GM23338 (cell line): ENCODE data around the gene SSU72. TPM values are rescaled to one million over a fixed set of nuclear protein-coding genes. Genes with fewer than 3 reads are reported as not detected.

ENCODE experiments used
- ATAC-seq: fragments of 200-7000 bp; cut with Tn5 transposase; 3 replicates; pipeline ENCODE4 v1.9.1; 2020
- DNase-seq: peaks from one replicate; pipeline ENCODE4 v3.0.0-alpha.2; 2015; ENCODE audit warnings: low spot score
- H2AFZ ChIP-seq: fragments of 200-600 bp; sonication (generic); 2 replicates; pipeline ENCODE4 v1.8.0; 2016; ENCODE audit warnings: antibody characterized with exemption, mild to moderate bottlenecking, moderate library complexity
- H3F3A ChIP-seq: fragments of 200-600 bp; sonication (generic); replicated peaks from 2 replicates; pipeline ENCODE4 v1.8.0; 2017; ENCODE audit warnings: antibody characterized with exemption, mixed run types, low read depth
- H3K27ac ChIP-seq: fragments of 200-600 bp; sonication (generic); 2 replicates; pipeline ENCODE4 v1.6.1; 2016; ENCODE audit warnings: low read depth
- H3K27me3 ChIP-seq: fragments of 200-600 bp; sonication (generic); 2 replicates; pipeline ENCODE4 v1.8.0; 2016; ENCODE audit warnings: mild to moderate bottlenecking, mixed run types, moderate library complexity; ENCODE audit not compliant: insufficient read depth
- H3K36me3 ChIP-seq: fragments of 200-600 bp; sonication (generic); 2 replicates; pipeline ENCODE4 v1.8.0; 2016; ENCODE audit warnings: mild to moderate bottlenecking; ENCODE audit not compliant: insufficient read depth
- H3K4me1 ChIP-seq: fragments of 200-600 bp; sonication (generic); 2 replicates; pipeline ENCODE4 v1.8.0; 2016; ENCODE audit warnings: mild to moderate bottlenecking, moderate library complexity; ENCODE audit not compliant: insufficient read depth
- H3K4me2 ChIP-seq: fragments of 200-600 bp; sonication (generic); 2 replicates; pipeline ENCODE4 v1.7.1; 2017; ENCODE audit warnings: mixed run types
- H3K4me3 ChIP-seq: fragments of 200-600 bp; sonication (generic); 2 replicates; pipeline ENCODE4 v1.6.1; 2016; ENCODE audit warnings: mixed run types
- H3K79me2 ChIP-seq: fragments of 200-600 bp; sonication (generic); replicated peaks from 2 replicates; pipeline ENCODE4 v1.8.0; 2017; ENCODE audit warnings: mild to moderate bottlenecking; ENCODE audit not compliant: insufficient read depth
- H3K9me2 ChIP-seq: fragments of 200-600 bp; sonication (generic); 2 replicates; pipeline ENCODE4 v1.8.0; 2017; ENCODE audit not compliant: insufficient read depth
- H4K20me1 ChIP-seq: fragments of 200-600 bp; sonication (generic); replicated peaks from 2 replicates; pipeline ENCODE4 v1.8.0; 2017; ENCODE audit warnings: mild to moderate bottlenecking; ENCODE audit not compliant: insufficient read depth
- H3K27ac Mint-ChIP-seq: 2 replicates; pipeline ENCODE4 v1.8.0; 2020; ENCODE audit warnings: inconsistent platforms, mild to moderate bottlenecking, moderate library complexity, mixed read lengths
- H3K27me3 Mint-ChIP-seq: 3 replicates; pipeline ENCODE4 v1.8.0; 2022; ENCODE audit warnings: low read depth, mild to moderate bottlenecking, moderate library complexity, mixed read lengths, inconsistent platforms; ENCODE audit not compliant: insufficient read depth, poor library complexity
- H3K36me3 Mint-ChIP-seq: 3 replicates; pipeline ENCODE4 v1.8.0; 2021; ENCODE audit warnings: low read depth, mild to moderate bottlenecking, inconsistent platforms, moderate library complexity, mixed read lengths
- H3K4me1 Mint-ChIP-seq: 3 replicates; pipeline ENCODE4 v1.8.0; 2020; ENCODE audit warnings: mild to moderate bottlenecking, inconsistent platforms, mixed read lengths
- H3K4me3 Mint-ChIP-seq: 3 replicates; pipeline ENCODE4 v1.8.0; 2021; ENCODE audit warnings: moderate library complexity, mild to moderate bottlenecking, inconsistent platforms, mixed read lengths
- H3K9me3 Mint-ChIP-seq: 3 replicates; pipeline ENCODE4 v1.8.0; 2020; ENCODE audit warnings: moderate library complexity, mild to moderate bottlenecking, inconsistent platforms, mixed read lengths
- CREB1 ChIP-seq: fragments of 250-450 bp; sonication (Bioruptor Pico); IDR thresholded peaks from 2 replicates; pipeline ENCODE4 v1.5.0; 2020; ENCODE audit warnings: low read depth, mild to moderate bottlenecking, moderate library complexity
- CTCF ChIP-seq, 2 experiments: fragments of 200-600 bp in 1 of 2; sonication (generic) in 1 of 2; conservative IDR thresholded peaks; 2 replicates each; pipeline versions ENCODE4 v1.5.1 to v1.6.1; 2016 to 2017; ENCODE audit warnings: antibody characterized with exemption in 2 of 2, low read depth in 2 of 2, mild to moderate bottlenecking in 2 of 2, moderate library complexity in 1 of 2
- EZH2 ChIP-seq: fragments of 200-600 bp; sonication (generic); IDR thresholded peaks from one replicate; pipeline ENCODE4 v1.8.0; 2017; ENCODE audit warnings: antibody characterized with exemption, mild to moderate bottlenecking, low read depth; ENCODE audit not compliant: unreplicated experiment
- EZH2phosphoT487 ChIP-seq: fragments of 200-600 bp; sonication (generic); IDR thresholded peaks from one replicate; pipeline ENCODE4 v1.8.1; 2018; ENCODE audit warnings: antibody characterized with exemption; ENCODE audit not compliant: unreplicated experiment
- JUNB ChIP-seq: IDR thresholded peaks from one replicate; pipeline ENCODE4 v1.6.1; 2016; ENCODE audit warnings: antibody characterized with exemption; ENCODE audit not compliant: unreplicated experiment
- NANOG ChIP-seq: IDR thresholded peaks from 2 replicates; pipeline ENCODE4 v1.6.1; 2016; ENCODE audit warnings: antibody characterized with exemption, borderline replicate concordance
- POLR2AphosphoS5 ChIP-seq: IDR thresholded peaks from 2 replicates; pipeline ENCODE4 v1.6.1; 2016; ENCODE audit warnings: antibody characterized with exemption, low read depth
- REST ChIP-seq: IDR thresholded peaks from one replicate; pipeline ENCODE4 v1.6.1; 2018; ENCODE audit warnings: antibody characterized with exemption; ENCODE audit not compliant: unreplicated experiment
- STAT1 ChIP-seq: IDR thresholded peaks from one replicate; pipeline ENCODE4 v1.6.1; 2016; ENCODE audit warnings: antibody characterized with exemption; ENCODE audit not compliant: unreplicated experiment
- ZNF114 ChIP-seq: fragments of 250-450 bp; sonication (Bioruptor Pico); IDR thresholded peaks from 2 replicates; pipeline ENCODE4 v1.5.0; 2020; ENCODE audit warnings: mild to moderate bottlenecking, moderate library complexity
- ZNF331 ChIP-seq: fragments of 250-450 bp; sonication (Bioruptor Pico); IDR thresholded peaks from 2 replicates; pipeline ENCODE4 v1.5.0; 2020; ENCODE audit warnings: low read depth, mild to moderate bottlenecking, moderate library complexity
- ZNF462 ChIP-seq: fragments of 250-450 bp; sonication (Bioruptor Pico); IDR thresholded peaks from 2 replicates; pipeline ENCODE4 v1.5.0; 2020; ENCODE audit warnings: mild to moderate bottlenecking, moderate library complexity
- polyA plus RNA-seq: library from polyadenylated mRNA; unstranded; fragments of >200 nt; fragmentation: Nextera tagmentation; extraction: Ambion mirVana; gene quantifications from 2 replicates; pipeline ENCODE4 v1.2.1, GENCODE V29; 2016
- total RNA-seq: library from RNA; depleted of rRNA; stranded (reverse); fragments of >200 nt; shearing (Covaris generic); gene quantifications from 2 replicates; pipeline ENCODE4 v1.2.3, GENCODE V29; 2014
- TF ChIP-seq, protein P1 (sequence below): IDR thresholded peaks from 2 replicates; pipeline ENCODE4 v1.6.1; 2016; ENCODE audit warnings: antibody characterized with exemption

SSU72 gene
- total and polyA plus RNA-seq, 2 experiments from 2014 or later, result 148 to 248 TPM

GRCh38 chr1:1560178-1560577 lies 14.5 kb downstream of the SSU72 start:
- peaks cover 23% of the 10 kb centered on the region for H3K36me3 ChIP-seq
- TF ChIP-seq POLR2AphosphoS5, result no peak
- TF ChIP-seq ZNF114, result no peak
- TF ChIP-seq, protein P1, sequence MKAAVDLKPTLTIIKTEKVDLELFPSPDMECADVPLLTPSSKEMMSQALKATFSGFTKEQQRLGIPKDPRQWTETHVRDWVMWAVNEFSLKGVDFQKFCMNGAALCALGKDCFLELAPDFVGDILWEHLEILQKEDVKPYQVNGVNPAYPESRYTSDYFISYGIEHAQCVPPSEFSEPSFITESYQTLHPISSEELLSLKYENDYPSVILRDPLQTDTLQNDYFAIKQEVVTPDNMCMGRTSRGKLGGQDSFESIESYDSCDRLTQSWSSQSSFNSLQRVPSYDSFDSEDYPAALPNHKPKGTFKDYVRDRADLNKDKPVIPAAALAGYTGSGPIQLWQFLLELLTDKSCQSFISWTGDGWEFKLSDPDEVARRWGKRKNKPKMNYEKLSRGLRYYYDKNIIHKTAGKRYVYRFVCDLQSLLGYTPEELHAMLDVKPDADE, result no peak
- TF ChIP-seq CREB1, result no peak
- no peak for TF ChIP-seq REST
- TF ChIP-seq NANOG, result no peak
- TF ChIP-seq EZH2, result no peak
- no peak for TF ChIP-seq CTCF (conservative IDR thresholded peaks at IDR 0.05; ENCODE audit: low read depth in 2 of 2)
- TF ChIP-seq JUNB, result no peak
- TF ChIP-seq STAT1, result no peak
- TF ChIP-seq EZH2phosphoT487, result no peak
- no peak for TF ChIP-seq ZNF331 (CRISPR knock-in tag)
- no peak for TF ChIP-seq ZNF462 (CRISPR knock-in tag)
- no peak overlapping the region for H3K27ac ChIP-seq
- ATAC-seq (no peak), DNase-seq (no peak)
- Mint-ChIP-seq H3K36me3 (peaks cover 45% of the 10 kb centered on the region), H3K4me1 (no peaks in the 10 kb centered on the region; the same call in 2 of the 3 replicates), H3K4me3 (no peak overlapping the region), H3K27me3 (peaks cover 16% of the 10 kb centered on the region), H3K9me3 (no peaks in the 10 kb centered on the region; the same call in 2 of the 3 replicates), H3K27ac (no peak overlapping the region)
- H2AFZ ChIP-seq, result no peak overlapping the region
- H3K9me2 ChIP-seq, result no peaks in the 10 kb centered on the region
- no peak overlapping the region for H3K4me3 ChIP-seq
- H4K20me1 ChIP-seq, result peaks cover 18% of the 10 kb centered on the region
- no peak overlapping the region for H3K4me2 ChIP-seq
- peaks cover 20% of the 10 kb centered on the region for H3F3A ChIP-seq
- no peaks in the 10 kb centered on the region for H3K4me1 ChIP-seq
- H3K27me3 ChIP-seq, result no peaks in the 10 kb centered on the region
- H3K79me2 ChIP-seq, result peaks cover 22% of the 10 kb centered on the region
